Measurements from ENCODE around the gene DDX17.

- no peak for TF ChIP-seq CSDC2 (CRISPR knock-in tag; IDR thresholded peaks at IDR 0.05)
- TF ChIP-seq PATZ1 (CRISPR knock-in tag; IDR thresholded peaks at IDR 0.05; ENCODE audit: borderline replicate concordance): no peak
- TF ChIP-seq SNAI2 (CRISPR knock-in tag; IDR thresholded peaks at IDR 0.05): no peak
- TF ChIP-seq ZNF70 (CRISPR knock-in tag; IDR thresholded peaks at IDR 0.05): no peak
- TF ChIP-seq ESRRG (CRISPR knock-in tag; IDR thresholded peaks at IDR 0.05): no peak
- TF ChIP-seq ZNF8 (CRISPR knock-in tag; IDR thresholded peaks at IDR 0.05): no peak
- TF ChIP-seq OSR1 (CRISPR knock-in tag; IDR thresholded peaks at IDR 0.05): no peak
Observed at GRCh38 chr22:38481162-38481870, 24.8 kb downstream of the DDX17 start.

Measured in SK-N-SH treated with all-trans-retinoic acid at 6 μM for 48 hours (cell line).